PC-3 (cell line): ENCODE measurements around the gene HSPA8. TPM values are rescaled to one million over a fixed set of nuclear protein-coding genes. Genes with fewer than 3 reads are reported as not detected.

Source experiments
- ATAC-seq: fragments of 200-7000 bp; cut with Tn5 transposase; 2 replicates; pipeline ENCODE4 v1.9.1; 2020; ENCODE audit warnings: mild to moderate bottlenecking, moderate library complexity
- BruUV-seq: library from RNA; stranded (reverse); fragments of 400-500 nt; replicated peaks from 2 replicates; lab custom pipeline; 2021; lab: Mats Ljungman, UMichigan
- CTCF ChIA-PET: fragments of 300-600 bp; sonication (Branson Sonifier 250); formaldehyde crosslinking; loops from one replicate; lab custom pipeline; 2022; ENCODE audit warnings: antibody characterized with exemption; lab: Charles Lee
- POLR2A ChIA-PET: fragments of 300-600 bp; sonication (Branson Sonifier 250); formaldehyde crosslinking; loops from one replicate; lab custom pipeline; 2022; ENCODE audit warnings: antibody characterized with exemption; ENCODE audit not compliant: unreplicated experiment; lab: Charles Lee
- DNase-seq: peaks from one replicate; pipeline ENCODE4 v3.0.0-alpha.2; 2015
- H2AFZ ChIP-seq: fragments of 300-600 bp; sonication (generic); 2 replicates; pipeline ENCODE4 v1.6.0; 2016; ENCODE audit warnings: antibody characterized with exemption, low read length
- H3F3A ChIP-seq: fragments of 300-600 bp; sonication (generic); one replicate; pipeline ENCODE4 v1.6.0; 2017; ENCODE audit warnings: antibody characterized with exemption, low read length, control low read depth, mild to moderate bottlenecking; ENCODE audit not compliant: unreplicated experiment
- H3K27ac ChIP-seq: fragments of 300-600 bp; sonication (generic); 2 replicates; pipeline ENCODE4 v1.5.1; 2016; ENCODE audit warnings: mild to moderate bottlenecking, low read length
- H3K27me3 ChIP-seq: fragments of 300-600 bp; sonication (generic); 2 replicates; pipeline ENCODE4 v1.6.1; 2016; ENCODE audit warnings: low read length, mixed read lengths
- H3K36me3 ChIP-seq: fragments of 300-600 bp; sonication (generic); 2 replicates; pipeline ENCODE4 v1.6.1; 2016; ENCODE audit warnings: low read depth, mixed run types, low read length, mixed read lengths
- H3K4me1 ChIP-seq: fragments of 300-600 bp; sonication (generic); 2 replicates; pipeline ENCODE4 v1.5.1; 2016; ENCODE audit warnings: low read length; ENCODE audit not compliant: insufficient read depth
- H3K4me2 ChIP-seq: fragments of 300-600 bp; sonication (generic); 2 replicates; pipeline ENCODE4 v1.6.0; 2016; ENCODE audit warnings: low read length
- H3K4me3 ChIP-seq: fragments of 300-600 bp; sonication (generic); 2 replicates; pipeline ENCODE4 v1.5.1; 2016; ENCODE audit warnings: mild to moderate bottlenecking, low read length, mixed read lengths
- H3K79me2 ChIP-seq: fragments of 300-600 bp; sonication (generic); 2 replicates; pipeline ENCODE4 v1.6.1; 2017; ENCODE audit warnings: low read length, mixed read lengths
- H3K9ac ChIP-seq: fragments of 300-600 bp; sonication (generic); 2 replicates; pipeline ENCODE4 v1.6.0; 2016; ENCODE audit warnings: mild to moderate bottlenecking, low read length
- H3K9me2 ChIP-seq: fragments of 300-600 bp; sonication (generic); replicated peaks from 2 replicates; pipeline ENCODE4 v1.6.1; 2016; ENCODE audit warnings: mixed run types, low read length, mixed read lengths
- H3K9me3 ChIP-seq: fragments of 300-600 bp; sonication (generic); 2 replicates; pipeline ENCODE4 v1.6.1; 2016; ENCODE audit warnings: low read length, mixed read lengths
- H4K20me1 ChIP-seq: fragments of 300-600 bp; sonication (generic); 2 replicates; pipeline ENCODE4 v1.6.1; 2016; ENCODE audit warnings: low read length, mixed read lengths
- CTCF ChIP-seq: fragments of 300-600 bp; sonication (generic); conservative IDR thresholded peaks from 2 replicates; pipeline ENCODE4 v1.5.1; 2017; ENCODE audit warnings: antibody characterized with exemption, low read depth, mild to moderate bottlenecking, low read length
- EZH2 ChIP-seq: fragments of 300-600 bp; sonication (generic); IDR thresholded peaks from one replicate; pipeline ENCODE4 v1.6.1; 2017; ENCODE audit warnings: antibody characterized with exemption, mild to moderate bottlenecking, low read length; ENCODE audit not compliant: unreplicated experiment
- EZH2phosphoT487 ChIP-seq: fragments of 300-600 bp; sonication (generic); IDR thresholded peaks from 2 replicates; pipeline ENCODE4 v1.6.1; 2018; ENCODE audit warnings: mild to moderate bottlenecking, antibody characterized with exemption, low read length, borderline replicate concordance
- intact Hi-C: fragments of 100-400 bp; cut with micrococcal nuclease; formaldehyde crosslinking; loops from 2 replicates; pipeline ENCODE4 v1.9.0; 2023
- total RNA-seq: library from RNA; depleted of rRNA; stranded (reverse); fragments of >200 nt; gene quantifications from 2 replicates; pipeline ENCODE4 v1.2.3, GENCODE V29; 2014; rRNA removed

Gene HSPA8
- total RNA-seq, 1 experiment from 2014 or later, result 2,484 TPM

- Histone ChIP-seq H3K79me2 (no peaks in the 10 kb centered on the region), H3K27me3 (peaks cover 34% of the 10 kb centered on the region), H3F3A (no peaks in the 10 kb centered on the region), H3K27ac (no peak overlapping the region), H3K9me3 (no peaks in the 10 kb centered on the region), H3K36me3 (no peaks in the 10 kb centered on the region), H3K4me1 (no peaks in the 10 kb centered on the region), H2AFZ (no peak overlapping the region), H3K4me2 (no peak overlapping the region), H4K20me1 (no peaks in the 10 kb centered on the region), H3K9me2 (no peaks in the 10 kb centered on the region), H3K9ac (no peak overlapping the region), H3K4me3 (no peak overlapping the region)
- POLR2A ChIA-PET, result no interaction called here
- intact Hi-C loops, result no loop called here
- no TSS peak for BruUV-seq
- ATAC-seq (no peak), DNase-seq (no peak)
- CTCF ChIA-PET, result no interaction called here
- TF ChIP-seq CTCF, result no peak
- TF ChIP-seq EZH2phosphoT487, result no peak
- TF ChIP-seq EZH2, result no peak
Measured at GRCh38 chr11:123011510-123011909, 50.4 kb downstream of the HSPA8 start.

Other genes with a start within 250 kb of the HSPA8 start
- gene CRTAM, start 223.6 kb downstream of the HSPA8 start, total RNA-seq, result not detected in 2 replicates
- gene JHY, start 179.4 kb downstream of the HSPA8 start, total RNA-seq, result 3.6 and 4.9 TPM in 2 replicates
- not detected in 2 replicates for gene BSX, start 80.3 kb downstream of the HSPA8 start, total RNA-seq
- 30.4 and 33.0 TPM in 2 replicates for gene CLMP, start 133.1 kb upstream of the HSPA8 start, total RNA-seq